DOHH2 (cell line): ENCODE data around the gene AXIN2.

ENCODE experiments used
- H3F3A ChIP-seq: fragments of 200-600 bp; sonication (generic), shearing (Covaris generic); 2 replicates; pipeline ENCODE4 v1.6.0; 2016; ENCODE audit warnings: antibody characterized with exemption, mild to moderate bottlenecking; ENCODE audit not compliant: control insufficient read depth, insufficient read depth
- H3K27ac ChIP-seq: fragments of 200-600 bp; sonication (generic); 2 replicates; pipeline ENCODE4 v1.5.1; 2014; ENCODE audit warnings: low read depth, mild to moderate bottlenecking, low read length, moderate library complexity
- H3K27me3 ChIP-seq: fragments of 200-600 bp; sonication (generic); 2 replicates; pipeline ENCODE4 v1.6.1; 2014; ENCODE audit warnings: mild to moderate bottlenecking, low read length, mixed read lengths; ENCODE audit not compliant: control insufficient read depth
- H3K36me3 ChIP-seq: fragments of 200-600 bp; sonication (generic); 2 replicates; pipeline ENCODE4 v1.6.1; 2014; ENCODE audit warnings: mild to moderate bottlenecking, low read length, moderate library complexity, mixed read lengths; ENCODE audit not compliant: control insufficient read depth
- H3K4me1 ChIP-seq: fragments of 200-600 bp; sonication (generic); 2 replicates; pipeline ENCODE4 v1.6.1; 2014; ENCODE audit warnings: mild to moderate bottlenecking, low read length, mixed read lengths; ENCODE audit not compliant: control insufficient read depth
- H3K4me2 ChIP-seq: fragments of 200-600 bp; sonication (generic); 2 replicates; pipeline ENCODE4 v1.6.0; 2014; ENCODE audit warnings: mild to moderate bottlenecking, low read length, moderate library complexity
- H3K4me3 ChIP-seq: fragments of 200-600 bp; sonication (generic); 2 replicates; pipeline ENCODE4 v1.5.1; 2014; ENCODE audit warnings: mild to moderate bottlenecking, low read length, mixed read lengths
- H3K79me2 ChIP-seq: fragments of 200-600 bp; sonication (generic); 2 replicates; pipeline ENCODE4 v1.6.1; 2014; ENCODE audit warnings: mild to moderate bottlenecking, low read length, mixed read lengths; ENCODE audit not compliant: control insufficient read depth
- H3K9me2 ChIP-seq: fragments of 200-600 bp; sonication (generic); replicated peaks from 2 replicates; pipeline ENCODE4 v1.6.1; 2014; ENCODE audit warnings: mild to moderate bottlenecking, low read length, mixed read lengths; ENCODE audit not compliant: control insufficient read depth
- H3K9me3 ChIP-seq: fragments of 200-600 bp; sonication (generic); 2 replicates; pipeline ENCODE4 v1.6.1; 2014; ENCODE audit warnings: antibody characterized with exemption, low read length, mixed read lengths; ENCODE audit not compliant: control insufficient read depth, insufficient read depth
- H4K20me1 ChIP-seq: fragments of 200-600 bp; sonication (generic); 2 replicates; pipeline ENCODE4 v1.6.0; 2014; ENCODE audit warnings: low read depth, mild to moderate bottlenecking, antibody characterized with exemption, low read length, moderate library complexity; ENCODE audit not compliant: control insufficient read depth, insufficient read depth
- EZH2phosphoT487 ChIP-seq: fragments of 200-600 bp; sonication (generic); IDR thresholded peaks from 2 replicates; pipeline ENCODE4 v1.6.1; 2017; ENCODE audit warnings: borderline replicate concordance, mild to moderate bottlenecking, antibody characterized with exemption, low read length, moderate library complexity, mixed read lengths
- TF ChIP-seq, protein P1 (sequence below): fragments of 200-600 bp; sonication (generic); IDR thresholded peaks from one replicate; pipeline ENCODE4 v1.5.1; 2014; ENCODE audit warnings: antibody characterized with exemption, mild to moderate bottlenecking, low read depth, low read length; ENCODE audit not compliant: poor library complexity, severe bottlenecking

Gene AXIN2

DNA sequence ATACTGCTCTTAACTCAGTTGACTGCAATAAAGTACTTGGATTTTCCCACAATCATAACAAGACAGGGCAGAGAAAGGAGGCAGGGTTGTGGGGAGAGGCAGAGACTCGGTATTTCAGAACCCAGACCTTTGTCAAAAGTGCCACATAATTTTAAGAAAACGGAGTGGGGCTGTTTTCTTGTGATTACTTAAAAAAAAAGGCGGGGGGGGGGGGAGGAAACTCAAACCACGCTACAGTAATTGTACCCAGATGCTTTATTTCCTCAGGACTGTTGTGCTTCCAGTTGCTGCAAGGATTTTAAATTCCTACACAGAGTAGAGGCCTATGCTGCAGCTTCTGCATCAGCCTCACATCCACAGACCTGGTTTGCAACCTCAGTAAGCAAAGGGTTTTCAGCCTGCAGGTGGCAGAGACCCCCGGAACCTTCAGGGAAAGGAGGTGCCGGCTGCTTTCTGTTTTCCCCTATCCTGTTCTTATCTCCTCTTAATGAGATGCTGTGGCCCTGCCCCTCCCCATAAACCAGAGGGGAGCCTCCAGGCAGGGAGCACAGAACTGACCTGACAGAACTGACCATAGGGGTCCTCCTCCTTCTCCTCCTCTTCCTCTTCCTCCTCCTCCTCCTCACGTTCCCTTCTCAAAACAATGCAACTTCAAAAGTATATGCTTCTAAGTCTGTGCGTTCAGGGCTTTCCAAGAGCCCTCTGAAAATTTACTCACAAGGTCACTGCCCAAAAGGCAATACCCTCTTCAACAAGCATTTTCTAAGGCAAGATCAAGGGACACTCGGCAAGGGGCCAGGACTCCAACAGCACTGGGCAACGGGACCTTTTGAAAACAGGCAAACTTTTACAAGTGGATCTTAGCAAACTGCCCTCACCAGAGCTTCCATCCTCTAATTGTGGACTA lies 7.5 kb downstream of the AXIN2 start:
- H3K9me3 ChIP-seq, result no peaks in the 10 kb centered on the region
- H3K4me3 ChIP-seq, result no peak overlapping the region
- H4K20me1 ChIP-seq, result 0 out of 2 replicates have a peak, but pooled peaks cover 4% of the 10 kb centered on the region
- H3F3A ChIP-seq, result no peaks in the 10 kb centered on the region
- no peak overlapping the region for H3K4me2 ChIP-seq
- TF ChIP-seq, protein P1, sequence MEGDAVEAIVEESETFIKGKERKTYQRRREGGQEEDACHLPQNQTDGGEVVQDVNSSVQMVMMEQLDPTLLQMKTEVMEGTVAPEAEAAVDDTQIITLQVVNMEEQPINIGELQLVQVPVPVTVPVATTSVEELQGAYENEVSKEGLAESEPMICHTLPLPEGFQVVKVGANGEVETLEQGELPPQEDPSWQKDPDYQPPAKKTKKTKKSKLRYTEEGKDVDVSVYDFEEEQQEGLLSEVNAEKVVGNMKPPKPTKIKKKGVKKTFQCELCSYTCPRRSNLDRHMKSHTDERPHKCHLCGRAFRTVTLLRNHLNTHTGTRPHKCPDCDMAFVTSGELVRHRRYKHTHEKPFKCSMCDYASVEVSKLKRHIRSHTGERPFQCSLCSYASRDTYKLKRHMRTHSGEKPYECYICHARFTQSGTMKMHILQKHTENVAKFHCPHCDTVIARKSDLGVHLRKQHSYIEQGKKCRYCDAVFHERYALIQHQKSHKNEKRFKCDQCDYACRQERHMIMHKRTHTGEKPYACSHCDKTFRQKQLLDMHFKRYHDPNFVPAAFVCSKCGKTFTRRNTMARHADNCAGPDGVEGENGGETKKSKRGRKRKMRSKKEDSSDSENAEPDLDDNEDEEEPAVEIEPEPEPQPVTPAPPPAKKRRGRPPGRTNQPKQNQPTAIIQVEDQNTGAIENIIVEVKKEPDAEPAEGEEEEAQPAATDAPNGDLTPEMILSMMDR, result no peak
- TF ChIP-seq EZH2phosphoT487, result no peak
- H3K27me3 ChIP-seq, result peaks cover 8% of the 10 kb centered on the region; the same call in 1 of the 2 replicates
- no peaks in the 10 kb centered on the region for H3K79me2 ChIP-seq
- H3K4me1 ChIP-seq, result peaks cover 5% of the 10 kb centered on the region
- no peaks in the 10 kb centered on the region for H3K9me2 ChIP-seq
- no peaks in the 10 kb centered on the region for H3K36me3 ChIP-seq
- no peak overlapping the region for H3K27ac ChIP-seq

DNA sequence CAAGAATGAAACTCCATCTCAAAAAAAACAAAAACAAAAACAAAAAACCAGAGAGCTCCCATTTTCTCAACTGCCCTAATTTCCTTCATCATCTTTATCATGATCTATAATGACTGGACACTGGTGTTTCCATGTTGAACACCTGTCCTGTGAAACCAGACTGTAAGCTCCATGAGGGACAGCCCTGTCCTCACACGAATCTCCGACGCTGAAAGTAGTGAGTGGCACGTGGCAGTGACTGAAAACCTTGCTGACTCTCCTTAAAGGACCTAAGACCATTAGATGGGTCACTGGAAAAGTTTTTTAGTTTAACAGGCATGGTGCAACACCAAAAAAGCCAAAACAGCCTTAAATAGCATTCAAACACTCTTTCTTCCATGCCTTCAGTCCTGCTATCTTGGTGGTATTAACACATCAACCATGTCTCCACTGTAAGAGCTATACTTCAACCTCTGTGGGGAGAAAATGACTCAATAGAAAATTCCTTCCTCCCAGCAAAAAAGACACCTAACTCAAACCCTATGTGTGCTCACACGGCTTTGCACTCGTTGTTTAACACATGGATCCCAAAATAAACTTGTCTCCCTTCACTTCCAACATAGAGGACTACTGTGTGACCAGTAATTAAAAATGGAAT lies 8.3 kb downstream of the AXIN2 start:
- Histone ChIP-seq H3K9me3 (no peaks in the 10 kb centered on the region), H3K9me2 (no peaks in the 10 kb centered on the region), H3K36me3 (no peaks in the 10 kb centered on the region), H4K20me1 (0 out of 2 replicates have a peak, but pooled peaks cover 4% of the 10 kb centered on the region), H3K27ac (no peak overlapping the region), H3F3A (no peaks in the 10 kb centered on the region), H3K4me3 (no peak overlapping the region), H3K27me3 (no peaks in the 10 kb centered on the region; the same call in 1 of the 2 replicates), H3K4me1 (peaks cover 5% of the 10 kb centered on the region), H3K4me2 (no peak overlapping the region), H3K79me2 (no peaks in the 10 kb centered on the region)
- TF ChIP-seq, protein P1, result no peak
- no peak for TF ChIP-seq EZH2phosphoT487

DNA sequence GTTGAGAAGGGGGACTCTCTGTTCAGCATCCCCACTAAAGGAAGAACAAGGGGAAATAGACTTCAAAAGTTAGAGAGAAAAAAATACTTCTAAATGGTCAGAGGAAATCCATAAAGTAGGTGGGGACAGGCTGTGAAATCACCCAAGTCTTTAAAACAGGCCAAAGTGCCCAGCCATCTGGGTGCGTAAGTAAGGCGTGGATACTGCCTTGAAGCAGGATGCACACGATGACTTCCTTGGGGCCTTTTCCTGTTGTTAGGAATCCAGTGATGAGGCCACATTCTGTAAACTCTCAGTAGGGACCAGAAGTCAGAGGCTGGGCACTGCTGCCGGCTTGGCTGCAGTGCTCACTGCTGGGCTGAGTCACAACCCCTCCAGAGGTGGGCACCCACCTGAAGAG lies 9.2 kb downstream of the AXIN2 start:
- Histone ChIP-seq H3K9me3 (no peaks in the 10 kb centered on the region), H3K4me3 (no peak overlapping the region), H3K9me2 (no peaks in the 10 kb centered on the region), H4K20me1 (0 out of 2 replicates have a peak, but pooled peaks cover 4% of the 10 kb centered on the region), H3K27ac (no peak overlapping the region), H3K36me3 (no peaks in the 10 kb centered on the region), H3K4me1 (peaks cover 5% of the 10 kb centered on the region), H3K4me2 (no peak overlapping the region), H3K79me2 (no peaks in the 10 kb centered on the region), H3F3A (no peaks in the 10 kb centered on the region), H3K27me3 (no peaks in the 10 kb centered on the region)
- no peak for TF ChIP-seq EZH2phosphoT487
- TF ChIP-seq, protein P1, result no peak
